ENCODE data around the gene OSBPL7. TPM values are rescaled to one million over a fixed set of nuclear protein-coding genes. Genes with fewer than 3 reads are reported as not detected.

The OSBPL7 gene
- total RNA-seq, 1 donor from 2014 or later, result 5.1 TPM

- H3K27ac Mint-ChIP-seq, result no peak overlapping the region
- H3K4me3 ChIP-seq, result no peak overlapping the region
- no peaks in the 10 kb centered on the region for H3K4me1 ChIP-seq
- H3K9ac ChIP-seq, result no peak overlapping the region
- no peak for DNase-seq (ENCODE audit: low spot score)
- H3K36me3 Mint-ChIP-seq, result no peaks in the 10 kb centered on the region
- peaks cover 20% of the 10 kb centered on the region for H3K27me3 ChIP-seq
- TF ChIP-seq EZH2 (IDR thresholded peaks at IDR 0.05) (no peak), EZH2phosphoT487 (IDR thresholded peaks at IDR 0.05) (no peak), CTCF (IDR thresholded peaks at IDR 0.05) (no peak)
- no peaks in the 10 kb centered on the region for H3K36me3 ChIP-seq
- no peak overlapping the region for H3K4me3 Mint-ChIP-seq
- H3F3A ChIP-seq (ENCODE audit: low read depth), result no peaks in the 10 kb centered on the region
- H3K4me2 ChIP-seq, result no peak overlapping the region
- no peaks in the 10 kb centered on the region for H3K9me3 ChIP-seq (ENCODE audit: low read depth)
- peaks cover under 1% of the 10 kb centered on the region for H4K20me1 ChIP-seq (ENCODE audit: low read depth)
- H3K79me2 ChIP-seq (ENCODE audit: low read depth), result no peaks in the 10 kb centered on the region
- H3K4me1 Mint-ChIP-seq, result no peaks in the 10 kb centered on the region
- H3K27me3 Mint-ChIP-seq (ENCODE audit: insufficient read depth, low read depth), result peaks cover 28% of the 10 kb centered on the region
- H2AFZ ChIP-seq (replicated peaks), result no peak overlapping the region
- H3K27ac ChIP-seq, result no peak overlapping the region
- no peaks in the 10 kb centered on the region for H3K9me3 Mint-ChIP-seq
Observed at GRCh38 chr17:47803201-47803600, 18.4 kb downstream of the OSBPL7 start.

GRCh38 chr17:47802341-47803022, 19.1 kb downstream of the OSBPL7 start:
- H3K27me3 ChIP-seq, result peaks cover 20% of the 10 kb centered on the region
- Mint-ChIP-seq H3K4me1 (no peaks in the 10 kb centered on the region), H3K27ac (no peak overlapping the region), H3K9me3 (no peaks in the 10 kb centered on the region), H3K27me3 (ENCODE audit: insufficient read depth, low read depth) (peaks cover 30% of the 10 kb centered on the region), H3K4me3 (no peak overlapping the region), H3K36me3 (no peaks in the 10 kb centered on the region)
- no peaks in the 10 kb centered on the region for H3K36me3 ChIP-seq
- H3K79me2 ChIP-seq (ENCODE audit: low read depth), result no peaks in the 10 kb centered on the region
- no peak for TF ChIP-seq EZH2phosphoT487 (IDR thresholded peaks at IDR 0.05)
- peak; percentile 66 for TF ChIP-seq CTCF (IDR thresholded peaks at IDR 0.05)
- H3K4me2 ChIP-seq, result no peak overlapping the region
- peaks cover 4% of the 10 kb centered on the region for H4K20me1 ChIP-seq (ENCODE audit: low read depth)
- no peak overlapping the region for H2AFZ ChIP-seq (replicated peaks)
- H3F3A ChIP-seq (ENCODE audit: low read depth), result no peaks in the 10 kb centered on the region
- H3K9me3 ChIP-seq (ENCODE audit: low read depth), result no peaks in the 10 kb centered on the region
- H3K27ac ChIP-seq, result no peak overlapping the region
- DNase-seq (ENCODE audit: low spot score), result peak; percentile 82
- no peak overlapping the region for H3K4me3 ChIP-seq
- H3K4me1 ChIP-seq, result no peaks in the 10 kb centered on the region
- no peak overlapping the region for H3K9ac ChIP-seq

GRCh38 chr17:47801906-47802305, 19.7 kb downstream of the OSBPL7 start:
- H3K27me3 Mint-ChIP-seq (ENCODE audit: insufficient read depth, low read depth), result peaks cover 29% of the 10 kb centered on the region
- peaks cover 4% of the 10 kb centered on the region for H4K20me1 ChIP-seq (ENCODE audit: low read depth)
- no peaks in the 10 kb centered on the region for H3K36me3 Mint-ChIP-seq
- H2AFZ ChIP-seq (replicated peaks), result no peak overlapping the region
- TF ChIP-seq EZH2phosphoT487 (IDR thresholded peaks at IDR 0.05) (no peak), EZH2 (IDR thresholded peaks at IDR 0.05) (no peak), CTCF (IDR thresholded peaks at IDR 0.05) (no peak)
- no peak overlapping the region for H3K4me3 ChIP-seq
- no peak for DNase-seq (ENCODE audit: low spot score)
- H3K9ac ChIP-seq, result no peak overlapping the region
- no peak overlapping the region for H3K27ac ChIP-seq
- no peak overlapping the region for H3K4me3 Mint-ChIP-seq
- no peaks in the 10 kb centered on the region for H3K9me3 Mint-ChIP-seq
- no peak overlapping the region for H3K4me2 ChIP-seq
- no peaks in the 10 kb centered on the region for H3K4me1 ChIP-seq
- H3K4me1 Mint-ChIP-seq, result no peaks in the 10 kb centered on the region
- H3F3A ChIP-seq (ENCODE audit: low read depth), result no peaks in the 10 kb centered on the region
- no peaks in the 10 kb centered on the region for H3K9me3 ChIP-seq (ENCODE audit: low read depth)
- H3K36me3 ChIP-seq, result no peaks in the 10 kb centered on the region
- no peaks in the 10 kb centered on the region for H3K79me2 ChIP-seq (ENCODE audit: low read depth)
- peaks cover 20% of the 10 kb centered on the region for H3K27me3 ChIP-seq
- H3K27ac Mint-ChIP-seq, result no peak overlapping the region

Measured in neural progenitor cell (in vitro differentiated cells).